ENCODE results near the gene SLC28A1.

DNA sequence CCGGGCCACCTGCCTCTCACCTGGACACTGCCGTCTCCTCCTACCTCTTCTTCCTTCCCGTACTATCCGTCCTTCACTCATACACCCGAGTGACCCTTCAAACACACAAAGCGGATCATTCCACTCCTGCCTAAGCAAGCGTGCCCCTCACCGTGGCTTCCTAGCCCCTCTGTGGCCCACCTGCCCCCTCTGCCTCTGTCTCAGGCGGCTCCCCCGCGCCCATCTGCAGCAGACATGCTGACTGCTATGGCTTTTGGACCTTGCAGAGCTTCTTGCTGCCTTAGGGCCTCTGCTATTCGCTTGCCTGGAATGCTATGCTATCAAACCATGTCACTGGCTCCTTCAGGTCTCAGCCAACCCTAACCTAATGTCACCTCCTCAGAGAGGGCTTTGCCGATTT is 38.1 kb downstream of the SLC28A1 start:
- TF ChIP-seq, protein P1, sequence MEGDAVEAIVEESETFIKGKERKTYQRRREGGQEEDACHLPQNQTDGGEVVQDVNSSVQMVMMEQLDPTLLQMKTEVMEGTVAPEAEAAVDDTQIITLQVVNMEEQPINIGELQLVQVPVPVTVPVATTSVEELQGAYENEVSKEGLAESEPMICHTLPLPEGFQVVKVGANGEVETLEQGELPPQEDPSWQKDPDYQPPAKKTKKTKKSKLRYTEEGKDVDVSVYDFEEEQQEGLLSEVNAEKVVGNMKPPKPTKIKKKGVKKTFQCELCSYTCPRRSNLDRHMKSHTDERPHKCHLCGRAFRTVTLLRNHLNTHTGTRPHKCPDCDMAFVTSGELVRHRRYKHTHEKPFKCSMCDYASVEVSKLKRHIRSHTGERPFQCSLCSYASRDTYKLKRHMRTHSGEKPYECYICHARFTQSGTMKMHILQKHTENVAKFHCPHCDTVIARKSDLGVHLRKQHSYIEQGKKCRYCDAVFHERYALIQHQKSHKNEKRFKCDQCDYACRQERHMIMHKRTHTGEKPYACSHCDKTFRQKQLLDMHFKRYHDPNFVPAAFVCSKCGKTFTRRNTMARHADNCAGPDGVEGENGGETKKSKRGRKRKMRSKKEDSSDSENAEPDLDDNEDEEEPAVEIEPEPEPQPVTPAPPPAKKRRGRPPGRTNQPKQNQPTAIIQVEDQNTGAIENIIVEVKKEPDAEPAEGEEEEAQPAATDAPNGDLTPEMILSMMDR (conservative IDR thresholded peaks at IDR 0.05; ENCODE audit: low read depth, low read length): no peak
- TF ChIP-seq EZH2 (IDR thresholded peaks at IDR 0.05; ENCODE audit: low read length, unreplicated experiment): no peak
- no peak for TF ChIP-seq EZH2phosphoT487 (IDR thresholded peaks at IDR 0.05; ENCODE audit: borderline replicate concordance, low read length)
